ENCODE measurements around the gene CAV1.

DNA sequence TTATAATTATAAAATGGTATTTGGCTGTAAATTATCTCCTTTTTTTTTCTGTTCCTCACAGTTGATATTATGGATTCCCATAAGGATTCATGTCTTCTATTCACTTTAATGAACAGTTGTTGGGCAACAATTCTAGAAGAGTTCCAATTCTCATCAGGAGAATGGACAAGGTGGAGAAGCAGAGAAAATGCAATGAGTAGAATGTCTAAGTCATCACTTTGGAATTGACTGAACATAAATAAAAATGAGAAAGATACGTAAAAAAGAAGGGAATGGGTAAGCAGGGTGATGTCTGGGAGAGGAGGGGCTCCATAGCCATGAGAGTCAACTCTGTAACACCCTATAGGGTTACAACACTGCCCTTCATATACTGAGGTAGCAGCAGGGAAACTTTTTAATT lies 27.1 kb upstream of the CAV1 start:
- TF ChIP-seq POLR2A (IDR thresholded peaks at IDR 0.05; ENCODE audit: low read depth, low read length) = no peak
- no peak for TF ChIP-seq RFX5 (IDR thresholded peaks at IDR 0.05; ENCODE audit: low read depth, low read length)
- TF ChIP-seq, protein P1, sequence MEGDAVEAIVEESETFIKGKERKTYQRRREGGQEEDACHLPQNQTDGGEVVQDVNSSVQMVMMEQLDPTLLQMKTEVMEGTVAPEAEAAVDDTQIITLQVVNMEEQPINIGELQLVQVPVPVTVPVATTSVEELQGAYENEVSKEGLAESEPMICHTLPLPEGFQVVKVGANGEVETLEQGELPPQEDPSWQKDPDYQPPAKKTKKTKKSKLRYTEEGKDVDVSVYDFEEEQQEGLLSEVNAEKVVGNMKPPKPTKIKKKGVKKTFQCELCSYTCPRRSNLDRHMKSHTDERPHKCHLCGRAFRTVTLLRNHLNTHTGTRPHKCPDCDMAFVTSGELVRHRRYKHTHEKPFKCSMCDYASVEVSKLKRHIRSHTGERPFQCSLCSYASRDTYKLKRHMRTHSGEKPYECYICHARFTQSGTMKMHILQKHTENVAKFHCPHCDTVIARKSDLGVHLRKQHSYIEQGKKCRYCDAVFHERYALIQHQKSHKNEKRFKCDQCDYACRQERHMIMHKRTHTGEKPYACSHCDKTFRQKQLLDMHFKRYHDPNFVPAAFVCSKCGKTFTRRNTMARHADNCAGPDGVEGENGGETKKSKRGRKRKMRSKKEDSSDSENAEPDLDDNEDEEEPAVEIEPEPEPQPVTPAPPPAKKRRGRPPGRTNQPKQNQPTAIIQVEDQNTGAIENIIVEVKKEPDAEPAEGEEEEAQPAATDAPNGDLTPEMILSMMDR (conservative IDR thresholded peaks at IDR 0.05; ENCODE audit: low read depth, low read length) = no peak
